Stimulated activated CD4-positive, alpha-beta T cell treated with anti-CD3 and anti-CD28 coated beads, TNF-alpha, amount 100 ng/mL, for 24 hours (primary cell): ENCODE data around the gene ZNF66.
A peak's percentile ranks its signal among the peaks of the same experiment; 100 is the strongest.
"Not testable (repeated sequence)": the region's sequence is repeated elsewhere in the genome, so short reads cannot be mapped to it uniquely, and the experiment has no call there.

ENCODE experiments used
- DNase-seq, 3 experiments: peaks; one replicate each; pipeline ENCODE4 v3.0.0-alpha.2; 2020; ENCODE audit warnings: low read depth in 3 of 3

ZNF66 gene

GRCh38 chr19:20776083-20777076, at the start of gene ZNF66:
Gene ZNF66, plus strand, starts transcription at chr19:20776304. Its CDS starts 144 bp downstream, at chr19:20776448.
- DNase-seq: peak; percentile 88 to 92 (median 91)

- DNase-seq: not testable (repeated sequence)
Observed at GRCh38 chr19:20750169-20750568, 25.9 kb upstream of the ZNF66 start.

DNA sequence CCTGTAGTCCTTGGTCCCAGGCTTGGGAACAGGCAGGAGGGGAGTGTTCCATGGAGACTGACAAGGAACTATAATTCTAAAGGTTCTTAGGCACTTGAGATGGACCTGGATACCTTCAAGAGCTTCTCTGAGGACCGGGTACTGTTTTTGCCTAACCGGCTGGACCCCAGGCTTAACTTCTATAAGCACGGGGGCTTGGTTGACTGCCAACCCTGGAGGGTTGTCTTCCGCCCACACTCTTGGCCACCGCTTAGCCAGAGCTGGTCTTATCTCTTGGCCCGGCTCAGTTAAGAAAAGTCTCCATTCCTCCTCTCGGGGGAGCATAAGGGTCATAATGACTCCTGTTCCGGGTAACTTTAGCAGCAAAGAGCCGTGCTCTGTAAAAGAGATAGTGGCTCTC, 23.8 kb upstream of the ZNF66 start:
- not testable (repeated sequence) for DNase-seq

DNA sequence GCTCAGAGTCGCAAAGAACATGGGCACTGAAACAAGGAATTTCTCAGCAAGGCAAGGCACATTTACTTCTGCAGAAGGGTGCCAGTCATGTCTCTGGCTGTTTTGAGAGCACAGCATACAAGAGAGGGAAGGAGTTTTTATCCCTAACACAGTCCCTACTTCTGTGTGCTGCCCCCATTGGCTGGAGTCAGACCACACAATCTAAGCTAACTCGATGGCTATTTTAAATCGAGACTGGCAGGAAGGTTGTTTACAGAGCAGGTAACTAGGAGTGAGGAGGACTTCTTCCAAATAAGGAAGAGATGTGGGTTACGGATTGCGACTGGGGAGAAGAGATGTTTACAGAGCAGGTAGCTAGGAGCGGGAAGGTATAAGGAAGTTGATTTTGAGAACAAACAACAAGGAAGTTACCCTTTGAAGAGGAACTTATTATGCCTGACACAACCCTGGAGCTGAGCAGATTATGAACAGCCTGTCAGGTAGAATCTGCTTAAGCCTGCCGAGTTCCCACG, 6.8 kb upstream of the ZNF66 start:
- DNase-seq: not testable (repeated sequence)

DNA sequence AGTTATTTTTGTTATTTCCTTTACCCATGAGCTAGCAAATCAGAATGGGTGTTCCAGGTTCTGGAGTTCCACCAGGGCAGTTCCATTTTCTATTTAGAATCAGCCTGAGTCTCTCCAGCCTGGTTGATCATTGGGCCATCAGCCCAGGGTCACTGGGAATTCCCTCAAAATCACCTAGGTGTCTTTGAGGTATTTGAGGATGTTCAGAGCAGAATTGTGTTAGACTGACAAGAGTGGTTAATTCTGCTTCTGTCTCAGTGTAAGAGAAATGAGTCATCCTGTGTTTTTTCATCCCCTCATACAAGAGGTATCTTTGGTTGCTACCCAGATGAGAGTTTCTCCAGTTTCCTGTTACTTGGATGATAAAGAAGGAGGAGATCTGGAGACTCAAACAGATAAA, 11.7 kb downstream of the ZNF66 start:
- DNase-seq: no peak

DNA sequence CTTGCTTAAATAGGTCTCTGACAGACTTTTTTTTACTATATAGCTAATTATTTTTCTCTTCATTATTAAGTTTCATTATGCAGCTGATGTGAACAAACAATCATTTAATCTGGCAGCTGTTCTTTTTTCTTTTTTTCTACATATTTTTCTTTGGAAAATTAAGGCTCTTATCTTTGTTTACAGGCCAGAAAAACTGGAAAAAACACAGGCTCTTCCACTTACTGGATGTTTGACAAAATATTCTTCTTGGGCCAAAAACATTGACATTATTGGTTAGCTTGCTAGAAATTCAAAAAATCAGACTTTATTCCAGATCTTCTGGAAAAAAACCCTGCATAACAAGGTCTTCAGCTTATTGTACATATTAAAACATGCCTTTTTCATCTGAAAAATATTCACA, 15.7 kb downstream of the ZNF66 start:
- no peak for DNase-seq

GRCh38 chr19:20806311-20807262, 30.5 kb downstream of the ZNF66 start:
- DNase-seq: not testable (repeated sequence)

DNA sequence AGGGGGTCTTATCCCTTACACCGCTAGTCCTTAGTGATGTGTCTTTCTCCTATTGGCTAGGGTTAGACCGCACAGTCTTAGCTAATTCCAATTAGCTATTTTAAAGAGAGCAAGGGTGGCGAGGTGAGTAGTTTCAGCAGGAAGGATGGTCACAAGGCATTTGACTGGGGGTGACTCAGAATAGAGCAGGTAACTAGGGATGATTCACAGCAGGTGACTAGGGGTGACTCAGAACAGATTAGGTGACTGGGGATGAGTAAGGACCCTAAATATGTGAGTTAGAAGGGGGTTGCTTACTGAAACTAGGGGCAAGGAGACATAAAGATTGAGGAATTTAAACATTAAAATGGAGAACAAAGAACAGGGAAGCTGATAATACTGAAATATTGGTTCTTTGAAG, 64.3 kb downstream of the ZNF66 start:
- no peak for DNase-seq
